Subcutaneous adipose tissue (tissue), 4 donors: ENCODE results near the gene SF3A2. TPM values are rescaled to one million over a fixed set of nuclear protein-coding genes. Genes with fewer than 3 reads are reported as not detected.

Experiments used
- total RNA-seq, 4 donors: library from RNA; depleted of rRNA; stranded (reverse); fragments of >200 nt; gene quantifications; one replicate each; pipeline ENCODE4 v1.1.0, GENCODE V29; 2016
- TF ChIP-seq, protein P1 (sequence below): fragments of 450-650 bp; IDR thresholded peaks from one replicate; pipeline ENCODE4 v1.5.1; 2016; ENCODE audit warnings: low read depth, mild to moderate bottlenecking, control low read depth, antibody characterized with exemption, moderate library complexity

Gene SF3A2
- total RNA-seq, 4 donors from 2014 or later: 13.4 to 59.3 (median 28.0) TPM

- TF ChIP-seq, protein P1, sequence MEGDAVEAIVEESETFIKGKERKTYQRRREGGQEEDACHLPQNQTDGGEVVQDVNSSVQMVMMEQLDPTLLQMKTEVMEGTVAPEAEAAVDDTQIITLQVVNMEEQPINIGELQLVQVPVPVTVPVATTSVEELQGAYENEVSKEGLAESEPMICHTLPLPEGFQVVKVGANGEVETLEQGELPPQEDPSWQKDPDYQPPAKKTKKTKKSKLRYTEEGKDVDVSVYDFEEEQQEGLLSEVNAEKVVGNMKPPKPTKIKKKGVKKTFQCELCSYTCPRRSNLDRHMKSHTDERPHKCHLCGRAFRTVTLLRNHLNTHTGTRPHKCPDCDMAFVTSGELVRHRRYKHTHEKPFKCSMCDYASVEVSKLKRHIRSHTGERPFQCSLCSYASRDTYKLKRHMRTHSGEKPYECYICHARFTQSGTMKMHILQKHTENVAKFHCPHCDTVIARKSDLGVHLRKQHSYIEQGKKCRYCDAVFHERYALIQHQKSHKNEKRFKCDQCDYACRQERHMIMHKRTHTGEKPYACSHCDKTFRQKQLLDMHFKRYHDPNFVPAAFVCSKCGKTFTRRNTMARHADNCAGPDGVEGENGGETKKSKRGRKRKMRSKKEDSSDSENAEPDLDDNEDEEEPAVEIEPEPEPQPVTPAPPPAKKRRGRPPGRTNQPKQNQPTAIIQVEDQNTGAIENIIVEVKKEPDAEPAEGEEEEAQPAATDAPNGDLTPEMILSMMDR: no peak
These were observed 18.7 kb downstream of the SF3A2 start for GRCh38 chr19:2255112-2255845.

DNA sequence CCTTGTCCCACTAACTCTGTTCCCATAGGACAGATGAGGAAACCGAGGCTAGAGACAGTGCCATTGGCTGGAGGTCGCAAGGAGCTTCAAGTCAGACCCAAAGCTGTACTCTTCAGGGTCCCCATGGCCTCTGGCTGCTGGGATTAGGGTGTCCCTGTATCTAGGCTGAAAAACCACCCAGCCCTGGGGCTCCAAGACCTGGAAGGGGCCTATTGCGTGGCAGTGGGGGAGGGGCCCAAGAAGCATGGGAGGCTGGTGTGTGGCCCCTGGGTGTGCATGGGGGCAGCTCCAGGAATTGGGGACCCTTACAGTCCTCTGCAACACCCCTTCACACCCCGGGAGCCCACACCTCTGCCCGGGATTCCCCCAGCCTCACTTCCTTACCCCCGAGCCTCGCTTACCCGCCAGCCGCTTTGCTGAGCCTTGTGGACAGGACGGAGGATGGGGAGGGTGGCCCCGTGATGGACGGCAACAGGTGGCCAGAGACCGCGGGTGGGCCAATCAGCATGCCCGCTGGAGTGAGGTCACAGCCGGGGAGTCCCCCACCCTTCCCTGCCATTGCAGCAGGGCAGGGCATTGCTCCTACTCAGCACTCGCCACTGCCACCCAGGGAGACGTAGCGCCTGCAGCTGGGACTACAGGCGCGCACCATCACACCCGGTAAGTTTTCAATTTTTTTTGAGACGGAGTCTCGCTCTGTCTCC lies 19.5 kb downstream of the SF3A2 start, which contains the start of gene JSRP1:
TSS of gene JSRP1 (minus strand) at position 436 of the 704 bp plus-strand sequence. CDS start 1,103 bp downstream, outside the sequence.
- TF ChIP-seq, protein P1: no peak

DNA sequence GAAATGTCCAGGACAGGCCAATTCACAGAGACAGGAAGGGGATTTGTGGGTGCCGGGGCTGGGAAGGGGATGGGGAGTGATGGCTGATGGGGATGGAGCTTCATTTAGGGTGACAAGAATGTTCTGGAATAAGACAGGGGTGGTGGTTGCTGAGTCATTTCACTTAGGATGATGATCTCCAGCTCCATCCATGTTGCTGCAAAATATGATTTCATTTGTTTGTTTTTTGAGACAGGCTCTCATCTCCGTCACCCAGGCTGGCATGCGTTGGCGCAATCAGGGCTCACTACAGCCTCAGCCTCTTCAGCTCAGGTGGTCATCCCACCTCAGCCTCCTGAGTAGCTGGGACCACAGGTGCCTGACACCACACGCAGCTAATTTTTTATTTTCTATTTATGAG lies 22.7 kb downstream of the SF3A2 start:
- TF ChIP-seq, protein P1: no peak

GRCh38 chr19:2260341-2260805 lies 23.7 kb downstream of the SF3A2 start:
- TF ChIP-seq, protein P1: no peak

- TF ChIP-seq, protein P1: no peak
These were observed 25.0 kb downstream of the SF3A2 start for GRCh38 chr19:2261438-2262172.

DNA sequence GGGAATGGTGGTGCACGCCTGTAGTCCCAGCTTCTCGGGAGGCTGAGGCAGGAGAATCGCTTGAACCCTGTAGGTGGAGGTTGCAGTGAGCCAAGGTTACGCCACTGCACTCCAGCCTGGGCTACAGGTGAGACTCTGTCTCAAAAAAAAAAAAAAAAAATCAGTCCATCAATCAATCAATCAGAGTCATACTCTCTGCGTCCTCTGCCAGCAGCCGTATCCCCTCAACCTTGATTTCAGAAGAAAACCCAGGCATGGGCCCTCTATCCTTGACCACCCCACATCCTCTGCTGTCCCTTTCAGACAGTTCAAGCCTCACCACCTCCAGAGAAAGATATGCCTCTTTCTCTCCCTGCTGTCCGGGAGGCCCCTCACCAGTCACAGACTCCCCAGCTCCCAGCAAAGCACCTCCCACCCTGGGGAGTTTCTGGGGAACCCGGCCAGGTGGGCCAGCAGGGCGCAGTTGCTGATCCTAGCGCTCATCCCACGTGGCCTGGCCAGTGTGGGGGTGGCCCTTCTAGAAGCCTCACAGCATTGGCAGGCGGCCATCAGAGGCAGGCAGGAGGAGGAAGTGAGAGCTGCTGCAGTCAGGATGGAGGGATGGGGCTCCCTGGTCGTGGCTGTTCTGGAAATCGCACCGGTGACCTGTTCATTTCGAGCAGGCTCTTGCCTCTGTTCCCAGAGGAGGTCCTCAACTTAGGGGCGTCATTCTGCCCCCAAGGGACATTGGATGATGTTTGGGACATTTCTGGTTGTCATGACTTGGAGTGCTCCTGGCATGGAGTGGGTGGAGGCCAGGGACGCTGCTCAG lies 29.8 kb downstream of the SF3A2 start:
- TF ChIP-seq, protein P1: no peak
